Stimulated activated CD4-positive, alpha-beta T cell treated with anti-CD3 and anti-CD28 coated beads, Interleukin-1b, Interleukin-23, amount 100 ng/mL, for 48 hours (primary cell): ENCODE measurements around the gene OGG1.

Experiments
- DNase-seq: peaks from one replicate; pipeline ENCODE4 v3.0.0-alpha.2; 2020

Gene OGG1

DNA sequence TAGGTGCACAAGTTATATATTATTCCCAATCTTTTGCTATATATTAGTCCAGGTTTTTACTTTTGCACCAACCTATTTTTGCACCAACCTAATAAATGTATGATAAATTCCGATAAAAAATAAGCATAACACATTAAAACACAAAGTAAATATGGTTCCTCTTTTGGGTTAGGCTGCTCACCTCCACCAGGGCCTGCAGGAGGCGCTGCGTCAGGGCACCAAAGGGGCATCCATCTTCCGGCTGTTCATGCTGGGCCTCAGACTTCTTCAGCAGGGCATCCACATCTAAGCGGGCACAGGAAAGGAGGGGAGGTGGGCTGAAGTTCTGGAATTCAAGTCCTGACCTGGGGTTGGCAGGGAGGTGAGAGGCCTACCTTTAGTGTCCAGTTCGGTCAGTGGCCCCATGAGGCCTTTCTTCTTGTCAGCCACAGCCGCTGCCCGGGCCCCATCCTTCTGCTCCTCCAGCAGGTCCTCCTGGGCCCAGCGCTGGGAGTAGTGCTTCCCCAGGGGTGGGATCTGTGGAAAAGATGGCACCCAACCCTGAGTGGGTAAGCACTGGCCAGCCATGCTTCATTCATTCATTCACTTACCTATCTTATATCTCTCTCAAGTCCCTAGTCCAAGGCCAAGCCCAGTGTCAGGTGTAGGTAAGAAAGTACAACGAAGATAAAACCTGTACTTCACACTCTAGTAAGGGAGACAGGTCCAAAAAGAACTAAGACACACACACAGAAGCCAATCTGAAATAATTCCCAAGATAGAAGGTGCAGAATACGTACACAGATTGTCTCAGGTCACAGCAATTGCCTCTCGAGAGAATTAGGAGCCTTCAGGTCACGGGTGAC, 37.3 kb downstream of the OGG1 start:
- no peak for DNase-seq

DNA sequence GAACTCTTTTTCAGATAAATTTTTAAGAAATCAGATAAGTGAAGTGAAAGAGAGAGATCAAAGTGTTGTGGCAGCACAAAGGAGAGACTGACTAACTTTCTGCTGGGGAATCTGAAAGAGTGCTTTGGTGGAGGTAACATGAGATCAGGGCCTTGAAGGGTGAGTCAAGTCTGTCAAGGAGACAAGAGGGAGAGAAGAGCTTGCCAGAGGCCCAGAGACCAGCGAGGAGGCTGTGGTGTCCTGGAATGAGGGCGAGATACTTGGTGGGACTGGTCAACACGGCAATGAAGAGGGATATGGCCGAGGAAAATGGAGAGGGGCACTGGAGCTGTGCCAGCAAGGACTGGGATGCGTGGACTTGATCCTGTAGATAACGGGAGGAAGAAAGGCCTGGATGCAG, 38.0 kb downstream of the OGG1 start:
- peak; percentile 54 for DNase-seq

DNA sequence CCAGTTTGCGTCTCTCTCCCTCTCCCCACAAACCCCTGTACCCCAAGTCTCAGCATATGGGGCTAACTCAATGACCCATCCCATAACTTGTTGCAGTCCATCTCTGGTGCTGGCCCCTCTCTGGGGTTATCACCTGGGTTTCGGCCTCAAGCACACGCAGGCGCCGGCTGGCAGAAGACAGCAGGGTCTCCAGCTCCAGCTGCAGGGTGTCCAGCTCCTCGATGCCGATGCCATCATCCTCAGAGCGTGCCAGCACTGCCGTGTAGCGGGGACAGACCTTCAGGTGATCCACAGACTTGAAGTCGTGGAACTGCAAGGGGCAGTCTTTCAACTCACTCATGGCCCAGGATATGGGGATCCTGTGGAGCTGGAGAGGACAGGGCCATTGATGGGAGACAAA, 41.4 kb downstream of the OGG1 start:
- no peak for DNase-seq

DNA sequence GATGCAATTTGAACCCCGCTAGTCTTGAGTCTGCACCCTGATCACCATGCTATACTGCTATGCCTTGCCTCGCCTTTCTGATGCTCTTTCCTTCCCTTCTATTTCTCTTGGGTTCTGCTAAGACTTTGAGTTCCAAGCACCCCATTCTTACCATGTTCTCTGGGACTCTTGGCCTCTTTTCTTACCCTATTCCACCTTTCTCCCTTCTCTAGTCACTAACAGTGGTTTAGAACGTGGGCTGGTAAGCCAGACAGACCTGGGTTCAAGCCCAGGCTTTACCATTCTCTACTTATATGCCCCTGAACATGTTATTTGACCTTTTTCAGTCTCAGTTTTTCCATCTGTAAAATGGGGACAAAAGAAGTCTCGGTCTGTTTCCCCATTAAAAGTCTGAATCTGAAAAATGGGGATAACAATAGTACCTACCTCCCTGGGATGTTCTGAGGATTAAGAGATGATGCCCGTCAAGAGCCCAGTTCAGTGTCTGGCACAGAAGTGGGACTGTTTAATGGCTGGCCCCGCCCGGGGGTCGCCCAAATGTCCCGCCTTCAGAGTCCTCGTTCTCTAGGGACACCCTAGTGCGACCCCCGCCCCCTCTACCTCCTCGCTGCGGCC, 42.1 kb downstream of the OGG1 start:
- no peak for DNase-seq

DNA sequence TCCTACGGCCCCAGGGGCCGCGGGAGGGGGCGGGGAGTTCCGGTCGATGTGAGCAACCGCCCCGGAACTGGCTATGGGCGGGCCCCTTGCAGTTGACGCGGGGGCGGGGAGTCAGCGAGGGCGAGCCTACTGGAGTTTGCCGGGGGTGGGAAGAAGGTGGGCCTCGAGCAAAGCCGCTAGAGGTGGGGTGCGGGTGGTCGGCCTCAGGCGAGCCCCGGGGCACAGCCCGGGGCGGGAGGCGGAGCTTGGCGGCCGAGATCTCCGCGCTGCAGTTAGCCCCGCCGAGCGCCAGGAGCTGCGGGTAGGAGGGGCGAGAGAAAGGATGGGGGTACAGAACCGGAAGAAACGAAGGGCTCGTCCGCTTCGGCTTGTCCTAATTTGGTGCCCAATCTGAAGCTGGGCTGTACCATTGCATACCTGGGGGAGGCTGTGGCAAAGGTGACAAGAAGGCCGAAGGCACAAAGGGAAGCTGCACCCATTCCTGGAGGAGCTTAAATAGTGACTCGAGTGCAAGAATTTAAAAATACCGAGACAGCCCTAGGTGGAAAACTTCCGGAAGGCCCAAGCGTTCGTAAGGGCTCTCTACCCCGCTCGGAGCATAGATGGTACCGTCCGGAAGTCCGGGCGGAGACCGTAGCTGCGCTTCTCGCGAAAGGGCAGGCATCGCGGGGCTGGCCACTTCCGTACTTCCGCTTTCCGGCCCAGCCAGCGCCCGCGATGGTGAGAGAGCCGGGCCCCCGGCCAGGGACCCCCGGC, 42.8 kb downstream of the OGG1 start, which contains the start of the genes ARPC4 and TADA3:
Gene ARPC4 (plus strand): TSS at position 678 of the 756 bp plus-strand sequence. CDS start 40 bp downstream, at position 718.
Gene TADA3 (minus strand): TSS at position 69 of the 756 bp plus-strand sequence. CDS start 1,007 bp downstream, outside the sequence.
- DNase-seq, result peak; percentile 89

DNA sequence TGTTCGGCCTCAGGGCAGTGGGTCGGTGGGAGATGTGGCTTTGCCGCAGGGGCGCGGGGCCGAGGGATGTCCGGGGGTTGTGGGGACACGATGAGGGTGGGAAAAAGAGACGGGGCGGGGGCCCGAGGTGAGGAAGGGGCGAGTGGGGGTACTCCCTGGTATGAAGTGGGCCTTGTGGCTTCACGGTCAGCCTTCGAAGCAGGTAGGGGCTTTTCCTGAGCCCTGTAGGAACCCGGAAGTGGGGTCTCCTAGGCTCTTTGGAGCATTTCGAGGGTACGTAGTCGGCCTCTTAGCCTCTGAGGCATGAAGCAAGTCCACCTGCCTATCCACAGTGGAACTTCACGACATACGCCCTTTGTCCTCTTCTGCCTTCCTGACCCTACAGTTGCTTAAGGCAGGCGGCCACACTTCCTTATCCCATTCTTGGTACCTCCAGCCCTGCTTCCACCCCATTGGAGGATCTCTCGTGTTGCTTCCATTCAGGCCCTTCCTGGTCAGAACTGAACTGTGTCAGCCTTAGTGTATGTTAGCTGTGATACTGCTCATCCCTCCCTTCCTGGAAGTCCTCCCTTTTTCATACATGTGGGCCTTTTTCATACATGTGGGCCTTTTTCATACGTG, 43.5 kb downstream of the OGG1 start:
- DNase-seq, result peak; percentile 49

DNA sequence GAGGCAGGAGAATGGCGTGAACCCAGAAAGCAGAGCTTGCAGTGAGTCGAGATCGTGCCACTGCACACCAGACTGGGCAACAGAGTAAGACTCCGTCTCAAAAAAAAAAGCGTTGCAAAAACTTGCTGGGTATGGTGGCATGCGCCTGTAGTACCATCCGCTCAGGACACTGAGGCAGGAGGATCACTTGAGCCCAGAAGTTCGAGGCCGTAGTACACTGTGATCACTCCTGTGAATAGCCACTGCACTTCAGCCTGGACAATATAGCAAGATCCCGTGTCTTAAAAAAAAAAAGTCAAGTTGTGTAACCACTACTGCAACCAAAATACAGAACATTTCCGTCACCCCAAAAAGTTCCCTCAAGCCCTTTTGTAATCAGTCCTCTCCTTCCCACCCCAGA, 44.6 kb downstream of the OGG1 start:
- DNase-seq, result no peak

DNA sequence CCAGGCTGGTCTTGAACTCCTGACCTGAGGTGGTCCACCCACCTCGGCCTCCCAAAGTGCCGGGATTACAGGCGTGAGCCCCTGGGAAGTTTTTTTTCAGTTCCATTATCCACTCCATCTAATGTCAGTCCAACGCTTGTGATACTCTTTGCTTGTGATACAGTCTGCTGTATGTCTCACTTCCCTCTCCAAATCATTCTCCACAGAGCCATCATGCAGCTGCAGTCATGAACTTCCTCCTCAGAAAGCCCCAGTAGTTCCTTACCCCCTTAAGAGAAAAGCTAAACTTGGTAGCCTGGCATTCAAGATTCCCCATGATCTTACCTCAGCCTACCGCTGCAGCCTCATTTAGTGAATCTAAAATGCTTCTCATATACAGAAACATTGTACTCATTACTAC, 45.5 kb downstream of the OGG1 start:
- DNase-seq, result no peak

DNA sequence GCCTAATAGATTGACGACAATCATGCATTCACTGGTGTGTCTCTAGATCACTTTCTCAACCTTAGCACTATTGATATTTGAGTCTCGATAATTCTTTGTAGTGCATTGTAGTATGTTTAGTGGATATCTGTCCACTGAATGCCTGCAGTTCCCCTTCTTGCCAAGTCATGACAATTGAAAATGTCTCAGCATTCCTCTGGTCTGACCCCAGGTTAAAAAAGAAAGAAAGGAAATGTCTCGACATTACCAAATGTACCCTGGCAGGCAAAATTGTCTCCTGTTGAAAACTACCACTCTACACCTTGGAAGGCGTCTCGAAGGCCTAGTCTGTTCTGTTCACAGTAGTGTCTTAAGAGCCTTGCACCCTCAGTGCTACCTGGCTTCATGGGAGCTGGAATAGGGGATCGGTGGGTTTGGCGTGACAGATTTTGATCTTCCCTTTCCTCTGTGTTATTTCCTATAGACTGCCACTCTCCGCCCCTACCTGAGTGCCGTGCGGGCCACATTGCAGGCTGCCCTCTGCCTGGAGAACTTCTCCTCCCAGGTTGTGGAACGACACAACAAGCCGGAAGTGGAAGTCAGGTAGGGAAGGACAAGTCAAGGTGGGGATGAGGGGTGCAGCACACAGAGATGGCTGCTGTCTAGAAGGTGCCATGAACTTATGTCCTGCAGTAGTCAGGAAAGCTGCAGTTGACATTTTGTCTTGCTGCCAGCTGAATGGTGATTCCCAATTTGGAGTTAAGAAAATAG, 47.6 kb downstream of the OGG1 start:
- no peak for DNase-seq

DNA sequence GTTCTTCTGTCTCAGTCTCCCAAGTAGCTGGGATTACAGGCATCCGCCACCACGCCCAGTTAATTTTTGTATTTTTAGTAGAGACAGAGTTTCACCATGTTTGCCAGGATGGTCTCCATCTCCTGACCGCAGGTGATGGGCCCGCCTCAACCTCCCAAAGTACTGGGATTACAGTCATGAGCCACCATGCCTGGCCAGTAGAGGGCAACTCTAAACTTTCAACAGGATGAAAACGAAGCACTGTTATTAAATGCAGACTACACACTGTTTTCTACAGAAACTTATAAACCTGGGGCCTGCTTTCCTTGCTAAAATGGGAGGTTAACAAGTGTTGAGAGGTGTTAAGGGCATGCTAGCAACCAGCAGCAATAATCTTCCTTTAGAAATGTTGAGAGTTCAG, 50.8 kb downstream of the OGG1 start:
- no peak for DNase-seq

DNA sequence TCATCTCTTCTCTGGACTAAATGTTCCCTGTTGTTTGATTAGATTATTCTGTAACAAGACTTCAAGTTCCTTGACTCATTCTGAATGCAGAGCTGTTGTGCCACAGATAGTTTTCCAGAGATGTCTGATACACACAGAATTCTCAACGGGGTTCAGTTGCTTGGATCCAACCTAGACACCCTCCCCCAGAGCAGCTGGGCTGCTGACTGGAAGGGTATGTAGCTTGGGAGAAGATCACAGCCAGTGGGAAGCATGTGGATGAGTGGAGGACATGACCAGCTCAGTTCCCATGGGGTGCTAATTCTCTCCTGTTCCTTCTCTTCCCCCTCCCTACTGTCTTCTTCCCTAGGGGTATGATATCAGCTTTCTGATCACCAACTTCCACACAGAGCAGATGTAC, 53.7 kb downstream of the OGG1 start:
- DNase-seq, result no peak

DNA sequence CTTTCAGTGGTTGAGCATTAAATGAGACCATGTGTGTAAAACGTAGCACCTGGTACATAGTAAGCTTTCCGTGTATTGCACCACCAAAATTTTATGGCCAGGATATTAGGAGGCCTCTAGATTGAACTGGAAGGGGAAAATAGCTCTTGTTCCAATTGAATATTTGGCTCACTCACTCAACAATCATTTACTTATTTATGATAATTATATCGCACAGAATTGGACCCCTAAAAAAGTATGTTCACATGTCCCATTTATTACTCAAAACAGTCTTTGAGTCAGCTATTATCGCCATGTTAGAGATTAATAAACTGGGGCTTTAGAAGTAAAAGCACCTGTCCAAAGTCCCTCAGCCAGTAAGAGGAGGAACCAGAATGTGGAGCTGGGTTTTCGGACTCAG, 55.2 kb downstream of the OGG1 start:
- no peak for DNase-seq

DNA sequence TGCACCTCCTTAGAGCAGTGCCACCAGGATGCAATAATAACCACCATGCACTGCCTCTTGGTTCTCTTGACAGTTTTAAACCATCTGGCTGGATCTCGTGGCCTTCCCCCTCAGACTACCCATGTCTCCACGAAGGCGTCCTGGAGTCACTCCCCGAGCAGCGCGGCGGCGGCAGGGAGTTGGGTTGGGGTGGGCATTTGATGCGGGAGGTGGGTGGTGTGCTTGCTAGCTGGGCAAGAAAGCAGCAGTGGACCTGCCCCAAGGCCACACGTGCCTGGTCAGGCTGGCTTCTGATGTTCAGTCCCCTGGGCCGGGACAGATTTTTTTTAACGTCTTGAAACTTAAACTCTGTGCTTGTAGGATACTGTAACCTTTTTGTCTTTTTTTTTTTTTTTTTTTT, 56.4 kb downstream of the OGG1 start:
- no peak for DNase-seq
